Astrocyte (in vitro differentiated cells and primary cell): ENCODE data around the gene MYO6. TPM values are rescaled to one million over a fixed set of nuclear protein-coding genes. Genes with fewer than 3 reads are reported as not detected.

ENCODE experiments used
- DNase-seq: peaks from one replicate; pipeline ENCODE4 v3.0.0-alpha.2; 2010; ENCODE audit warnings: low read depth
- FAIRE-seq: peaks from 2 replicates; lab custom pipeline; 2011; peaks lifted over from hg19 to GRCh38; lab: Jason Lieb, UNC
- H2AFZ ChIP-seq: 2 replicates; pipeline ENCODE4 v1.6.0; 2012; ENCODE audit warnings: low read depth, low read length, inconsistent platforms
- H3K27ac ChIP-seq: 2 replicates; pipeline ENCODE4 v1.5.1; 2011; ENCODE audit warnings: low read depth, low read length, inconsistent platforms
- H3K27me3 ChIP-seq: 2 replicates; pipeline ENCODE4 v1.6.0; 2011; ENCODE audit warnings: low read length, inconsistent platforms; ENCODE audit not compliant: insufficient read depth
- H3K36me3 ChIP-seq: 2 replicates; pipeline ENCODE4 v1.5.1; 2011; ENCODE audit warnings: low read length, inconsistent platforms; ENCODE audit not compliant: insufficient read depth
- H3K4me1 ChIP-seq: 2 replicates; pipeline ENCODE4 v1.5.1; 2011; ENCODE audit warnings: low read length, inconsistent platforms; ENCODE audit not compliant: insufficient read depth
- H3K4me2 ChIP-seq: 2 replicates; pipeline ENCODE4 v1.6.0; 2012; ENCODE audit warnings: low read length, inconsistent platforms
- H3K4me3 ChIP-seq: 2 replicates; pipeline ENCODE4 v1.5.1; 2011; ENCODE audit warnings: low read depth, mild to moderate bottlenecking, low read length, inconsistent platforms; ENCODE audit not compliant: insufficient read depth
- H3K79me2 ChIP-seq: 2 replicates; pipeline ENCODE4 v1.6.0; 2012; ENCODE audit warnings: mild to moderate bottlenecking, low read length, inconsistent platforms; ENCODE audit not compliant: insufficient read depth
- H3K9ac ChIP-seq: 2 replicates; pipeline ENCODE4 v1.6.0; 2012; ENCODE audit warnings: mild to moderate bottlenecking, low read length, inconsistent platforms
- H3K9me3 ChIP-seq: 2 replicates; pipeline ENCODE4 v1.5.1; 2012; ENCODE audit warnings: low read depth, mild to moderate bottlenecking, low read length, inconsistent platforms; ENCODE audit not compliant: insufficient read depth
- H4K20me1 ChIP-seq: 2 replicates; pipeline ENCODE4 v1.6.0; 2012; ENCODE audit warnings: low read length, inconsistent platforms; ENCODE audit not compliant: insufficient read depth
- H3K27ac Mint-ChIP-seq: one replicate; pipeline ENCODE4 v1.8.0; 2021; ENCODE audit warnings: mild to moderate bottlenecking, mixed read lengths; ENCODE audit not compliant: unreplicated experiment
- H3K27me3 Mint-ChIP-seq: one replicate; pipeline ENCODE4 v1.8.0; 2021; ENCODE audit warnings: low read depth, mixed read lengths; ENCODE audit not compliant: unreplicated experiment
- H3K36me3 Mint-ChIP-seq: one replicate; pipeline ENCODE4 v1.8.0; 2021; ENCODE audit warnings: low read depth, mixed read lengths; ENCODE audit not compliant: unreplicated experiment
- H3K4me1 Mint-ChIP-seq: one replicate; pipeline ENCODE4 v1.8.0; 2021; ENCODE audit warnings: low read depth, mixed read lengths; ENCODE audit not compliant: unreplicated experiment
- H3K4me3 Mint-ChIP-seq: one replicate; pipeline ENCODE4 v1.8.0; 2021; ENCODE audit warnings: mild to moderate bottlenecking, moderate library complexity, mixed read lengths; ENCODE audit not compliant: unreplicated experiment
- H3K9me3 Mint-ChIP-seq: one replicate; pipeline ENCODE4 v1.8.0; 2021; ENCODE audit warnings: mild to moderate bottlenecking, mixed read lengths; ENCODE audit not compliant: unreplicated experiment
- CTCF ChIP-seq: IDR thresholded peaks from 2 replicates; pipeline ENCODE4 v1.5.1; 2011; ENCODE audit warnings: low read depth, mild to moderate bottlenecking, inconsistent platforms, low read length, moderate library complexity; ENCODE audit not compliant: insufficient read depth
- EZH2 ChIP-seq: IDR thresholded peaks from 2 replicates; pipeline ENCODE4 v1.6.1; 2012; ENCODE audit warnings: mild to moderate bottlenecking, low read length, inconsistent platforms; ENCODE audit not compliant: insufficient read depth
- total RNA-seq: library from RNA; stranded (reverse); gene quantifications from 2 replicates; pipeline ENCODE4 v1.2.1, GENCODE V29; 2021

Gene MYO6
- total RNA-seq, 1 donor from 2014 or later: 33.1 TPM

GRCh38 chr6:75934643-75935472 lies 185.8 kb downstream of the MYO6 start:
- no peak for FAIRE-seq
- no peaks in the 10 kb centered on the region for H3K79me2 ChIP-seq
- peak overlapping the region; percentile 94 for H3K4me2 ChIP-seq
- peaks cover 2% of the 10 kb centered on the region for H3K27me3 Mint-ChIP-seq
- no peaks in the 10 kb centered on the region for H3K9me3 Mint-ChIP-seq
- no peaks in the 10 kb centered on the region for H3K36me3 ChIP-seq
- TF ChIP-seq EZH2: no peak
- peak; percentile 83 for TF ChIP-seq CTCF
- H3K4me3 ChIP-seq: peak overlapping the region; percentile 58
- peak overlapping the region; percentile 83 for H3K4me3 Mint-ChIP-seq
- H3K9ac ChIP-seq: peak overlapping the region; percentile 54
- peak overlapping the region; percentile 48 for H3K27ac Mint-ChIP-seq
- peak overlapping the region; percentile 93 for H2AFZ ChIP-seq
- no peak overlapping the region for H3K27ac ChIP-seq
- no peaks in the 10 kb centered on the region for H3K27me3 ChIP-seq
- no peaks in the 10 kb centered on the region for H4K20me1 ChIP-seq
- peaks cover 6% of the 10 kb centered on the region for H3K4me1 ChIP-seq
- no peaks in the 10 kb centered on the region for H3K36me3 Mint-ChIP-seq
- peak; percentile 66 for DNase-seq
- H3K9me3 ChIP-seq: no peaks in the 10 kb centered on the region
- H3K4me1 Mint-ChIP-seq: peaks cover 10% of the 10 kb centered on the region

GRCh38 chr6:75935473-75935793 lies 186.4 kb downstream of the MYO6 start:
- no peaks in the 10 kb centered on the region for H3K79me2 ChIP-seq
- peak overlapping the region; percentile 58 for H3K4me3 ChIP-seq
- H3K9ac ChIP-seq: peak overlapping the region; percentile 54
- TF ChIP-seq CTCF (no peak), EZH2 (no peak)
- Mint-ChIP-seq H3K4me3 (peak overlapping the region; percentile 83), H3K9me3 (no peaks in the 10 kb centered on the region), H3K27me3 (peaks cover 2% of the 10 kb centered on the region), H3K27ac (no peak overlapping the region), H3K4me1 (peaks cover 10% of the 10 kb centered on the region), H3K36me3 (no peaks in the 10 kb centered on the region)
- H3K4me2 ChIP-seq: peak overlapping the region; percentile 94
- DNase-seq (no peak), FAIRE-seq (no peak)
- peaks cover 6% of the 10 kb centered on the region for H3K4me1 ChIP-seq
- no peaks in the 10 kb centered on the region for H3K9me3 ChIP-seq
- H4K20me1 ChIP-seq: no peaks in the 10 kb centered on the region
- no peaks in the 10 kb centered on the region for H3K27me3 ChIP-seq
- H3K36me3 ChIP-seq: no peaks in the 10 kb centered on the region
- H3K27ac ChIP-seq: no peak overlapping the region
- H2AFZ ChIP-seq: peak overlapping the region; percentile 93

GRCh38 chr6:75936682-75937081 lies 187.6 kb downstream of the MYO6 start:
- H3K9me3 Mint-ChIP-seq: no peaks in the 10 kb centered on the region
- no peaks in the 10 kb centered on the region for H3K36me3 Mint-ChIP-seq
- FAIRE-seq (no peak), DNase-seq (no peak)
- Histone ChIP-seq H3K79me2 (no peaks in the 10 kb centered on the region), H2AFZ (no peak overlapping the region), H3K9me3 (no peaks in the 10 kb centered on the region), H4K20me1 (no peaks in the 10 kb centered on the region), H3K4me1 (peaks cover 6% of the 10 kb centered on the region), H3K36me3 (no peaks in the 10 kb centered on the region), H3K27me3 (no peaks in the 10 kb centered on the region), H3K4me3 (no peak overlapping the region), H3K27ac (no peak overlapping the region), H3K9ac (no peak overlapping the region), H3K4me2 (no peak overlapping the region)
- peaks cover 4% of the 10 kb centered on the region for H3K4me1 Mint-ChIP-seq
- H3K27me3 Mint-ChIP-seq: peaks cover 2% of the 10 kb centered on the region
- no peak for TF ChIP-seq EZH2
- no peak for TF ChIP-seq CTCF
- H3K4me3 Mint-ChIP-seq: no peak overlapping the region
- H3K27ac Mint-ChIP-seq: no peak overlapping the region
